Mesendoderm (in vitro differentiated cells): ENCODE data around the gene AHRR.

Source experiments
- DNase-seq: peaks from one replicate; pipeline ENCODE4 v3.0.0; 2013
- H2AK5ac ChIP-seq: 2 replicates; pipeline ENCODE4 v1.6.1; 2013; ENCODE audit warnings: low read length, inconsistent platforms
- H2BK120ac ChIP-seq: 2 replicates; pipeline ENCODE4 v1.6.1; 2013; ENCODE audit warnings: low read depth, mild to moderate bottlenecking, low read length, moderate library complexity, mixed read lengths
- H2BK15ac ChIP-seq: replicated peaks from 2 replicates; pipeline ENCODE4 v1.6.1; 2013; ENCODE audit warnings: low read depth, mild to moderate bottlenecking, moderate library complexity
- H2BK5ac ChIP-seq: 2 replicates; pipeline ENCODE4 v1.6.1; 2013; ENCODE audit warnings: low read length, inconsistent platforms
- H3K18ac ChIP-seq: 2 replicates; pipeline ENCODE4 v1.6.1; 2013; ENCODE audit warnings: mild to moderate bottlenecking, low read length, mixed read lengths
- H3K23ac ChIP-seq: one replicate; pipeline ENCODE4 v1.6.1; 2013; ENCODE audit warnings: low read length
- H3K27ac ChIP-seq: 2 replicates; pipeline ENCODE4 v1.5.1; 2013; ENCODE audit warnings: low read depth, mild to moderate bottlenecking, inconsistent platforms, low read length, moderate library complexity
- H3K27me3 ChIP-seq: 2 replicates; pipeline ENCODE4 v1.6.1; 2013; ENCODE audit warnings: low read length, control low read depth, mild to moderate bottlenecking, inconsistent platforms; ENCODE audit not compliant: insufficient read depth, poor library complexity
- H3K36me3 ChIP-seq: 2 replicates; pipeline ENCODE4 v1.6.1; 2013; ENCODE audit warnings: low read length, inconsistent platforms; ENCODE audit not compliant: control insufficient read depth, insufficient read depth
- H3K4ac ChIP-seq: one replicate; pipeline ENCODE4 v1.6.1; 2013; ENCODE audit warnings: low read depth, mild to moderate bottlenecking, low read length, moderate library complexity
- H3K4me1 ChIP-seq: 2 replicates; pipeline ENCODE4 v1.6.1; 2013; ENCODE audit warnings: low read depth, low read length, inconsistent platforms; ENCODE audit not compliant: control insufficient read depth
- H3K4me2 ChIP-seq: 2 replicates; pipeline ENCODE4 v1.6.1; 2013; ENCODE audit warnings: low read length
- H3K4me3 ChIP-seq: 2 replicates; pipeline ENCODE4 v1.5.1; 2013; ENCODE audit warnings: mild to moderate bottlenecking, low read length
- H3K56ac ChIP-seq: one replicate; pipeline ENCODE4 v1.6.1; 2013; ENCODE audit warnings: low read length
- H3K79me1 ChIP-seq: 2 replicates; pipeline ENCODE4 v1.6.1; 2013; ENCODE audit warnings: low read length, inconsistent platforms
- H3K79me2 ChIP-seq: 2 replicates; pipeline ENCODE4 v1.6.1; 2013; ENCODE audit warnings: mild to moderate bottlenecking, low read length; ENCODE audit not compliant: control insufficient read depth, insufficient read depth
- H3K9ac ChIP-seq: 2 replicates; pipeline ENCODE4 v1.6.1; 2013; ENCODE audit warnings: low read length, inconsistent platforms
- H4K5ac ChIP-seq: one replicate; pipeline ENCODE4 v1.6.1; 2013; ENCODE audit warnings: low read length
- H4K8ac ChIP-seq: one replicate; pipeline ENCODE4 v1.6.1; 2013; ENCODE audit warnings: low read depth, mild to moderate bottlenecking, control low read depth, low read length, moderate library complexity
- WGBS: extraction: QIAGEN DNeasy Blood & Tissue Kit; methylation state at CpG from one replicate; pipeline ENCODE4 v1.1.7; 2013; ENCODE audit warnings: low lambda C conversion rate, missing lambda C conversion rate; ENCODE audit not compliant: insufficient coverage; ENCODE audit errors: extremely low coverage; 5-methylcytosine and 5-hydroxymethylcytosine counted together

The AHRR gene

DNA sequence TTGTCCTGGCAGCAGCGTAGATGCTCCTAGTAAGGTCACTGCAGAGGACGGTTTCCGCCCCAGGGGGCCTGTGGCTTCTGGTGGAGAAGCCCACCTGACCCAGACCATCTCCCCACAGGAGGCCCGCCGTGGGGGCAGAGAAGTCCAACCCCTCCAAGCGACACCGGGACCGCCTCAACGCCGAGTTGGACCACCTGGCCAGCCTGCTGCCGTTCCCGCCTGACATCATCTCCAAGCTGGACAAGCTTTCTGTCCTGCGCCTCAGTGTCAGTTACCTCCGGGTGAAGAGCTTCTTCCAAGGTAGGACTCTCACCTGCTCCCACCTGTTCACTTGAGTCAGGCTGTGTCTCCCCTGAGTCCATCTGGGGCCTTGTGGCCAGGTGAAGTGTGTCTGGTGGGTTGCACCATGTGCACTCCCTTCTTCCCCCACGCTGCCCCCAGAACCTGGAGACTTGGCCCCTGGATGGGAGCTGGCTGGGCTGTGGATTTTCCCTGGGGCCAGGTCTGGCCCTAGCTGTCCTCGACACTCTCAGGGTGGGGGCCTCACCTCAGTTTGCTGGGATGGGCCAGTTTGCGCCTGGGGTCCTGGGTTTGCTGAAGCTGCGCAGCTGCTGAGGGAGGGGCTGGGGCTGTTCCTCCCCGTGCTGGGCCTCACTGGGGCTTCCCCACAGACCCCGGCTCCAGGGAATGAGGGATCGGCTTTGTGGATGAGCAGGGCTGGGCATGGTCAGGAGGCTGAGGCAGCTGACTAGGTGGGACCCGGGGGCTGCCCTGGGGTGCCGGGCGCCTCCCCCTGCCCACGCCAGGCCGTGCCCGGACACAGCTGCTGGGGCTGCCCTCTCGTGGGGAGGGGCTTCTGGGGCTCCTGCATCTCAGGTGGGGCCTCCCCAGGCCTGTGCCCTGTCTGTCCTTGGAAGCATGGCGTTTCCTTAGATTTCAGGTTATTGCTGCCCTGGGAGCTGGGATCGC, 32.4 kb downstream of the AHRR start:
- Histone ChIP-seq H3K4ac (no peak overlapping the region), H4K5ac (no peak overlapping the region), H3K36me3 (no peaks in the 10 kb centered on the region), H2BK5ac (no peak overlapping the region), H2AK5ac (no peak overlapping the region), H4K8ac (no peak overlapping the region), H3K4me2 (no peak overlapping the region), H3K27ac (no peak overlapping the region), H2BK15ac (no peak overlapping the region), H2BK120ac (no peak overlapping the region), H3K18ac (no peak overlapping the region), H3K79me1 (no peaks in the 10 kb centered on the region), H3K56ac (no peak overlapping the region), H3K9ac (no peak overlapping the region), H3K27me3 (no peaks in the 10 kb centered on the region), H3K23ac (no peak overlapping the region), H3K4me3 (no peak overlapping the region), H3K4me1 (no peaks in the 10 kb centered on the region), H3K79me2 (no peaks in the 10 kb centered on the region)
- DNase-seq: no peak
- WGBS: no CpG with 5 or more reads among the region's 30 CpGs

DNA sequence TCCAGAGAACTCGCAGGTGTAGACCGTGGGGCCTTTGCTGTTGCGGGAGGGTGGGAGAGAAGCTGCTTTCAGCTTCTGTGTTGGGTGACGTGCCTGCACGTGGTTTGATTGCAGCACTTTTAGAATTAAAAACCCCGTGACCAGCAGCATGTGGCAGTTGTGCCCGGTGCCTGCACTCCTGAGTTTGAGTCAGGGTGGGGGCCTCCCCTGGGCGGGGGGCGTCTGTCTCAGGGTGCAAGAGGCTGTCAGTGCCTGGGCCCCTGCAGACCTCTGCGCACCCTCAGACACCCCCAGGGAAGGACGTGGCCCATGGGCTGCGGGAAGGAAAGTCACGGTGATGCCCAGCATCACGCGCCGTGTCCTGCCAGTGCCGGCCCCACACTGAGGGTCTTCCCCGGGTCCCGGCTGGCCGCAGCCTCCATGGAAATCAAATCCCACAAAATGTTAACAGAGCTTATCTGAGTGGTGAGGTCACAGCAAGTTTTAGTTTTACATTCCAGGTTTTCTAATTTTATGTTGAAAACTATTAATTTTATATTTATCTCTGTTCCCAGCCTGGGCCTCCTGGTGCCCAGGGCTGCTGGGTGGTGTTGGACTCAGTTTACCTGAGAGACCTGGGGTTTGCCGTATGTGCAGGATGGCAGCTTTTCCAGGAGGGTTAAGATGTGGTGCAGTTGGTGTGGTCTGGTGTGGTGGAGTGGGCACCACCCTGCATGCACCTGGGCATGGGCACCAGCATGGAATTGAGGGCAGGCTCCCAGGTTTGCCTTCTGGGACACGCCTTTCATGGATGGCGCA, 33.3 kb downstream of the AHRR start:
- no peak overlapping the region for H2BK120ac ChIP-seq
- no peaks in the 10 kb centered on the region for H3K27me3 ChIP-seq
- WGBS: no CpG with 5 or more reads among the region's 23 CpGs
- no peaks in the 10 kb centered on the region for H3K36me3 ChIP-seq
- H3K4ac ChIP-seq: no peak overlapping the region
- no peak for DNase-seq
- no peak overlapping the region for H3K4me3 ChIP-seq
- no peak overlapping the region for H3K18ac ChIP-seq
- no peak overlapping the region for H3K27ac ChIP-seq
- no peak overlapping the region for H2BK15ac ChIP-seq
- H3K4me2 ChIP-seq: no peak overlapping the region
- H3K23ac ChIP-seq: no peak overlapping the region
- no peaks in the 10 kb centered on the region for H3K4me1 ChIP-seq
- no peak overlapping the region for H2BK5ac ChIP-seq
- no peak overlapping the region for H4K8ac ChIP-seq
- no peak overlapping the region for H3K56ac ChIP-seq
- H4K5ac ChIP-seq: no peak overlapping the region
- H3K79me1 ChIP-seq: no peaks in the 10 kb centered on the region
- H3K79me2 ChIP-seq: no peaks in the 10 kb centered on the region
- H3K9ac ChIP-seq: no peak overlapping the region
- H2AK5ac ChIP-seq: no peak overlapping the region

DNA sequence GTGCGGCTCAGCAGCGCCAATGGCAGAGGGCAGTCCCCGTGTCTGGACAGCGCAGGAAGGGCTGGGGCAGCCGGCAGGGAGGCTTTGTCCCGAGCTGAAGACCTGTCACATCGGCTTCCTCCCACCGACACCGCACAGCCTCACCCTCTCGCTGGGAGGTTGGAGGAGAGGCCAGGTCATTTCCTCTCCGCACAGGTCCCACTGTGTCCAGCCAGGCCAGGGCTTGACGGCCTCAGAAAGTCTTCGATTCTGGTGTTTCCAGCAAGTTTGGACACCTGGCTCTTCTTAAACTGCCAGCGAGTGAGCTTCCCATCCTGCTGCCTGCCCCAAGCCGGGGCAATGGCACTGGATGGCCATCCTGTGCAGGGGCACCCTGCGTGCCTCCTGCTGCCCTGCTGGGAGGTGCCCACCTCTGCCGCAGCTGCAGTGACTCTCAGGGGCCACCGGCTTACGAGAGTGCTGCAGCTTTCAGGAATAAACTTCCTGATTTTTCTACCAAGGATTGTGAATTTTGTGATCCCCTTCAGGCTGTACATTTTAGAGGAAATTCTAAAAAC, 33.9 kb downstream of the AHRR start:
- H3K27me3 ChIP-seq: no peaks in the 10 kb centered on the region
- no peak overlapping the region for H3K4ac ChIP-seq
- H3K27ac ChIP-seq: no peak overlapping the region
- no peaks in the 10 kb centered on the region for H3K36me3 ChIP-seq
- H2BK15ac ChIP-seq: no peak overlapping the region
- no peak overlapping the region for H3K4me2 ChIP-seq
- no peak for DNase-seq
- no peak overlapping the region for H3K56ac ChIP-seq
- no peak overlapping the region for H2BK120ac ChIP-seq
- H2AK5ac ChIP-seq: no peak overlapping the region
- no peak overlapping the region for H4K8ac ChIP-seq
- no peak overlapping the region for H2BK5ac ChIP-seq
- H3K4me3 ChIP-seq: no peak overlapping the region
- no peak overlapping the region for H3K18ac ChIP-seq
- no peak overlapping the region for H4K5ac ChIP-seq
- no peak overlapping the region for H3K9ac ChIP-seq
- H3K4me1 ChIP-seq: no peaks in the 10 kb centered on the region
- H3K79me1 ChIP-seq: no peaks in the 10 kb centered on the region
- no CpG with 5 or more reads among the region's 19 CpGs for WGBS
- H3K23ac ChIP-seq: no peak overlapping the region
- H3K79me2 ChIP-seq: no peaks in the 10 kb centered on the region

DNA sequence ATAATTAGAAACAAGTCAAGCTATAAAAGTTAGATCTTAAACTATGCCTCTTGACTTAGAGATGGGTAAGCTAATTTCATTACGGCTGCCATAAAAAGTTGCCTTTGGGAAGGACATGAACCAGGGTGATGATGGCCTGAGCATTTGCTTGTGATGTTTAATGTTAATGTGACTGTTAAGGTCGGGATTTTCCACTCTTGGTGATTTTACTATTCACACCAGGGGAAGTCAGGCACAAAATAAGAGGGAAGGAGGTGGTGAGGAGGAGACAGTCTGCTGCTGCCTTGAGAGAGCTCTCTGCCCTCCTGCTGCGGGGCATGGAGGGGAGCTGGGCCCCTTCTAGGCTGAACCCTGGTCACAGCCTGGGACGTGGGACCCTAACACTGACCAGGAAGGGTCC, 34.4 kb downstream of the AHRR start:
- Histone ChIP-seq H3K4ac (no peak overlapping the region), H2AK5ac (no peak overlapping the region), H3K4me2 (no peak overlapping the region), H4K5ac (no peak overlapping the region), H3K18ac (no peak overlapping the region), H2BK15ac (no peak overlapping the region), H2BK5ac (no peak overlapping the region), H3K4me1 (no peaks in the 10 kb centered on the region), H3K9ac (no peak overlapping the region), H3K27ac (no peak overlapping the region), H4K8ac (no peak overlapping the region), H3K4me3 (no peak overlapping the region), H3K79me2 (no peaks in the 10 kb centered on the region), H3K23ac (no peak overlapping the region), H3K56ac (no peak overlapping the region), H2BK120ac (no peak overlapping the region), H3K27me3 (no peaks in the 10 kb centered on the region), H3K79me1 (no peaks in the 10 kb centered on the region), H3K36me3 (no peaks in the 10 kb centered on the region)
- WGBS: no CpG with 5 or more reads among the region's 4 CpGs
- no peak for DNase-seq

DNA sequence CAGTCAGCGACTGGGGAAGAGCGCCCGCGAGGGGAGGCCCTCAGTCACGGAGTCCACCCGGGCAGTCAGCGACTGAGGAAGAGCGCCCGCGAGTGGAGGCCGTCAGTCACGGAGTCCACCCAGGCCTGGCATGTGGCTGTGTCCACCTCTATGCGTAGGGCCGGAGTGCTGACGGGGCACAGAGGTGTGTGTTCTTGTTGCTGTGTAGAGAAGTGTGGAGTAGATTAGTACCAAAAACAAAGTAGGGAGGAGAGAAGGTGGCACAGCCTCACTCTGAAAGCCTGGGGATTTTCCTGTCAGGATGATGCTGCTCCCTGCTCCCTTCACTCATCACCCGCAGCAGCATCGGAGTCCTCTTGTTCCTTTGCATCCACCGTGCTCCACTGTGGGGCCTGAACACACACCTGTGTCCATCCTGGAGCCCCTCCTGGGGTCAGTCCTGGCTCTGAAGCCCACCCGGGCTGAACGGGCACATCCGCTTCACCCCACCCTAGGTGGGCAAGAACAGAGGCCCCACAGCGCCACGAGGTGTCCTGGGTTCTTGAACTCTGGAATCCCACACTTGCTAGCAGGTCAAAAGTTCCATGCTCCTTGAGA, 37.9 kb downstream of the AHRR start:
- no peak overlapping the region for H4K5ac ChIP-seq
- H2BK5ac ChIP-seq: no peak overlapping the region
- no peaks in the 10 kb centered on the region for H3K27me3 ChIP-seq
- H2AK5ac ChIP-seq: no peak overlapping the region
- no peaks in the 10 kb centered on the region for H3K4me1 ChIP-seq
- H3K4ac ChIP-seq: no peak overlapping the region
- H3K23ac ChIP-seq: no peak overlapping the region
- no CpG with 5 or more reads among the region's 23 CpGs for WGBS
- no peak overlapping the region for H2BK15ac ChIP-seq
- no peak overlapping the region for H3K18ac ChIP-seq
- no peak for DNase-seq
- H3K27ac ChIP-seq: no peak overlapping the region
- no peak overlapping the region for H2BK120ac ChIP-seq
- H3K9ac ChIP-seq: no peak overlapping the region
- no peak overlapping the region for H3K56ac ChIP-seq
- H3K79me1 ChIP-seq: no peaks in the 10 kb centered on the region
- no peak overlapping the region for H4K8ac ChIP-seq
- no peak overlapping the region for H3K4me2 ChIP-seq
- H3K79me2 ChIP-seq: no peaks in the 10 kb centered on the region
- H3K36me3 ChIP-seq: no peaks in the 10 kb centered on the region
- H3K4me3 ChIP-seq: no peak overlapping the region
